ENCODE results near the gene COMT.

The COMT gene

DNA sequence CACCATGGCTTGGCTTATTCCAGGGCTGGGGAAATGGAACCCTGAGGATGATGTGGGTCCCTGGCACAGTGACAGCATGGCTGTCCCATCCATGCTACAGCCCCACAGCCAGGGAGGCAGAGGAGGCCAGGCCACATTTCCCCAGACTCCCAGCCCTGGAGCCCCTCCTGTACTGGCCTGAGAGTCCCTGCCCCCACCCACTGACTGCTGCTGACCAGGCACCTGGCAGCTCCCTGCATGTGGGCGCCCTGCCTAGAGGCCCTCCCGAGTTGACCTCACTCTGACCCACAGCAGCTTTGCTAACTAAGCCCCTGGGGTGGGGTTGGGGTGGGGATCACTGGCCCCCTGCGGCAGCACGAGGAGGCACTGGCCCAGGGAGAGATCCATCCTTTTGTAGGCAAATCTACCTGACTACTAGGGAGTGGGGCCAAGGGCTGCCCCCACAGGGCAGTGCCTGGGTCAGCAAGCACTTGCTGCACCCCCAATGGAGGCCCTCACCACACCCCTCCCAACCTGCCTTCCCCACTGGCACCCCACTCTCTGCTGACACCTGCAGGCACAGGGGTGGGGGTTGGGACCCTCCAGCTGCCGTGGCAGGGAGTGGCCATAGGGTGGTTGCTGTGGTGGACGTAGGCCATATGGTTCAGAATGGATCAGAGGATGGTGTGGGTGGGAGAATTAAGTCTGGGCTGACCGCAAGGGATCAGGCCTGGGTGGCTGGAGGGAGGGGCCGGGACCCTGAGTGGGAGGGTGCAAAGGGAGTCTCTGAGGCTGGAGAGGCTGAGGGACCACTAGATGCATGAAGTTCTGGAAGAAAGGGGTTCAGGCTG is 57.6 kb downstream of the COMT start:
- TF ChIP-seq CTCF (IDR thresholded peaks at IDR 0.05; ENCODE audit: insufficient read depth, low read length): no peak
- TF ChIP-seq, protein P1, sequence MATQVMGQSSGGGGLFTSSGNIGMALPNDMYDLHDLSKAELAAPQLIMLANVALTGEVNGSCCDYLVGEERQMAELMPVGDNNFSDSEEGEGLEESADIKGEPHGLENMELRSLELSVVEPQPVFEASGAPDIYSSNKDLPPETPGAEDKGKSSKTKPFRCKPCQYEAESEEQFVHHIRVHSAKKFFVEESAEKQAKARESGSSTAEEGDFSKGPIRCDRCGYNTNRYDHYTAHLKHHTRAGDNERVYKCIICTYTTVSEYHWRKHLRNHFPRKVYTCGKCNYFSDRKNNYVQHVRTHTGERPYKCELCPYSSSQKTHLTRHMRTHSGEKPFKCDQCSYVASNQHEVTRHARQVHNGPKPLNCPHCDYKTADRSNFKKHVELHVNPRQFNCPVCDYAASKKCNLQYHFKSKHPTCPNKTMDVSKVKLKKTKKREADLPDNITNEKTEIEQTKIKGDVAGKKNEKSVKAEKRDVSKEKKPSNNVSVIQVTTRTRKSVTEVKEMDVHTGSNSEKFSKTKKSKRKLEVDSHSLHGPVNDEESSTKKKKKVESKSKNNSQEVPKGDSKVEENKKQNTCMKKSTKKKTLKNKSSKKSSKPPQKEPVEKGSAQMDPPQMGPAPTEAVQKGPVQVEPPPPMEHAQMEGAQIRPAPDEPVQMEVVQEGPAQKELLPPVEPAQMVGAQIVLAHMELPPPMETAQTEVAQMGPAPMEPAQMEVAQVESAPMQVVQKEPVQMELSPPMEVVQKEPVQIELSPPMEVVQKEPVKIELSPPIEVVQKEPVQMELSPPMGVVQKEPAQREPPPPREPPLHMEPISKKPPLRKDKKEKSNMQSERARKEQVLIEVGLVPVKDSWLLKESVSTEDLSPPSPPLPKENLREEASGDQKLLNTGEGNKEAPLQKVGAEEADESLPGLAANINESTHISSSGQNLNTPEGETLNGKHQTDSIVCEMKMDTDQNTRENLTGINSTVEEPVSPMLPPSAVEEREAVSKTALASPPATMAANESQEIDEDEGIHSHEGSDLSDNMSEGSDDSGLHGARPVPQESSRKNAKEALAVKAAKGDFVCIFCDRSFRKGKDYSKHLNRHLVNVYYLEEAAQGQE (IDR thresholded peaks at IDR 0.05; ENCODE audit: insufficient replicate concordance, low read depth): no peak
- TF ChIP-seq SPI1 (IDR thresholded peaks at IDR 0.05; ENCODE audit: borderline replicate concordance, low read depth): no peak
- TF ChIP-seq GABPA (IDR thresholded peaks at IDR 0.05; ENCODE audit: low read depth): no peak
- no peak for TF ChIP-seq POLR2AphosphoS5 (IDR thresholded peaks at IDR 0.05; ENCODE audit: low read depth)
- no peaks in the 10 kb centered on the region for H3K27me3 ChIP-seq (ENCODE audit: insufficient read depth, poor library complexity, severe bottlenecking)
- no peak overlapping the region for H3K4me3 ChIP-seq (replicated peaks; ENCODE audit: insufficient read depth, low read length)
- no peak for DNase-seq (ENCODE audit: low read depth in 1 of 2, low spot score in 1 of 2)
- no peak overlapping the region for H3K27ac ChIP-seq (replicated peaks)

DNA sequence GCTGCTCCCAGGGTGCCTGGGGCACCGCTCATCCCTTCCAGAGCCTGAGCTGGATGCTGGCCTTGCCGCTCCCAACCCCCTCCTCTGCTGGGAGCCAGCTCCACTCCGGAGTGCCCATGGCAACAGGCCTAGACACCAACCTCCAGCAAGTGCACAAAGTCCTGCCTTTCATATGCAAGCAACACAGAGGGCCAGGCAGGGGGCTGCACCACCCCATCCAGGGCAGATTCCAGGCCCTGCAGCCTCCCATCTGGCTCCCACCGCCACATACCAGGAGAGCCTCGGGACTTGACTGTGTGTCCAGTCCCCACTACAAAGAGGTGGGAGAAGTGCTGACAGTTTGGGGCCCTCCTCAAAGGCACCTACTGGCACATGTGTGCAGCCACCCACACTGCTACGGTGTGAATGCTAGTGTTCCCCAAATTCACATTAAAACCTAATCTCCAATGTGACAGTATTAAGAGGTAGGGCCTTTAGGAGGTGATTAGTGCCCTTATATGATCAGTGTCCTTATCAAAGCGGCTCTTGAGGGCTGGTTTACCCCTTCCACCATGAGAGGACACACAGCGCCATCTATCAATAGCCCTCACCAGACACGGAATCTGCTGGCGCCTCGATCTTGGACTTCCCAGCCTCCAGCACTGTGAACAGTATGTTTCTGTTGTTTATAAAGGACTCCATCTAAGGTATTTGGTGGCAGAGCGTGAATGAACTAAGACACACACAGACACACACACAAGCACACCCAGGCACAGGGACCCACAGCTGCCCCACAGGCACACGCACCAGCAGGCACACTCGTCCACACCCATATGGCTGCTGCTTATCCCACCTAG is 58.9 kb downstream of the COMT start:
- Histone ChIP-seq H3K4me3 (replicated peaks; ENCODE audit: insufficient read depth, low read length) (no peak overlapping the region), H3K27ac (replicated peaks) (no peak overlapping the region), H3K27me3 (ENCODE audit: insufficient read depth, poor library complexity, severe bottlenecking) (no peaks in the 10 kb centered on the region)
- TF ChIP-seq POLR2AphosphoS5 (IDR thresholded peaks at IDR 0.05; ENCODE audit: low read depth) (no peak), CTCF (IDR thresholded peaks at IDR 0.05; ENCODE audit: insufficient read depth, low read length) (no peak), SPI1 (IDR thresholded peaks at IDR 0.05; ENCODE audit: borderline replicate concordance, low read depth) (no peak), GABPA (IDR thresholded peaks at IDR 0.05; ENCODE audit: low read depth) (no peak)
- TF ChIP-seq, protein P1 (IDR thresholded peaks at IDR 0.05; ENCODE audit: insufficient replicate concordance, low read depth): no peak
- no peak for DNase-seq (ENCODE audit: low read depth in 1 of 2, low spot score in 1 of 2)

DNA sequence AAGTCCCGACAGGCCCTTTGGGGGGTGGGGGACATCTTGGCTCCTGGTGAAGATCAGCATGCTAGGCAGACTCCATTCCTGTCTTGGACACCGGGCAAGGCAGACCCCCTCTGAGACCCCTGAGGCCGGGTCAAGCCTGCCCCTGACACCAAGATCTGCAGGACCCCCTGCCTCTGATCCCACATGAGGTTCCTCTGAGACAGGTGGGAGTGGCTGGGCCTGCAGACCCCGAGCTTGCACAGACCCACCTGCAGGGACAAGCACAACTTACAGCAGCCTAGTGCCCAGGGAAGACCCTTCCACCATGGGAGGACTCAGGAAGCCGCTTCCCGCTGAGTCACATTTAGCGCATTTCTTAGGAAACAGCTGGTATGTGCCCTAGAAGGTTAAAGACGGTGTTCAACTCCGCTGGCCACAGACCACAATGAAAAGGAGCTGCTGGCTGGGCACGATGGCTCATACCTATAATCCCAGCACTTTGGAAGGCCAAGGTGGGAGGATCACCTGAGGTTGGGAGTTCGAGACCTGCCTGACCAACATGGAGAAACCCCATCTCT is 59.6 kb downstream of the COMT start:
- Histone ChIP-seq H3K4me3 (replicated peaks; ENCODE audit: insufficient read depth, low read length) (no peak overlapping the region), H3K27me3 (ENCODE audit: insufficient read depth, poor library complexity, severe bottlenecking) (no peaks in the 10 kb centered on the region), H3K27ac (replicated peaks) (no peak overlapping the region)
- DNase-seq (ENCODE audit: low read depth in 1 of 2, low spot score in 1 of 2): no peak
- TF ChIP-seq POLR2AphosphoS5 (IDR thresholded peaks at IDR 0.05; ENCODE audit: low read depth) (no peak), CTCF (IDR thresholded peaks at IDR 0.05; ENCODE audit: insufficient read depth, low read length) (no peak), GABPA (IDR thresholded peaks at IDR 0.05; ENCODE audit: low read depth) (no peak), SPI1 (IDR thresholded peaks at IDR 0.05; ENCODE audit: borderline replicate concordance, low read depth) (no peak)
- TF ChIP-seq, protein P1 (IDR thresholded peaks at IDR 0.05; ENCODE audit: insufficient replicate concordance, low read depth): no peak

Data from HL-60 (cell line).